Activated naive CD8-positive, alpha-beta T cell treated with anti-CD3 and anti-CD28 coated beads for 36 hours (primary cell): ENCODE results near the gene OR52E1. TPM values are rescaled to one million over a fixed set of nuclear protein-coding genes. Genes with fewer than 3 reads are reported as not detected.

Experiments
- DNase-seq: peaks from one replicate; pipeline ENCODE4 v3.0.0; 2021
- H3K27ac Mint-ChIP-seq: one replicate; pipeline ENCODE4 v1.8.0; 2022; ENCODE audit warnings: mild to moderate bottlenecking, moderate library complexity, mixed read lengths
- H3K27me3 Mint-ChIP-seq: one replicate; pipeline ENCODE4 v1.8.0; 2022; ENCODE audit warnings: mild to moderate bottlenecking, mixed read lengths
- H3K36me3 Mint-ChIP-seq: one replicate; pipeline ENCODE4 v1.8.0; 2021; ENCODE audit warnings: mild to moderate bottlenecking, mixed read lengths
- H3K4me1 Mint-ChIP-seq: one replicate; pipeline ENCODE4 v1.8.0; 2021; ENCODE audit warnings: mixed read lengths
- H3K4me3 Mint-ChIP-seq: one replicate; pipeline ENCODE4 v1.8.0; 2022; ENCODE audit warnings: mild to moderate bottlenecking, moderate library complexity, mixed read lengths
- H3K9me3 Mint-ChIP-seq: one replicate; pipeline ENCODE4 v1.8.0; 2022; ENCODE audit warnings: mixed read lengths
- total RNA-seq, 2 experiments: library from RNA; stranded (reverse); gene quantifications; one replicate each; pipeline ENCODE4 v1.2.3, GENCODE V29; 2021

The OR52E1 gene
- total RNA-seq, 2 experiments from 2014 or later = not detected

GRCh38 chr11:5088556-5088955 is 19.2 kb downstream of the OR52E1 start:
- no peak overlapping the region for H3K4me3 Mint-ChIP-seq
- H3K4me1 Mint-ChIP-seq = no peaks in the 10 kb centered on the region
- no peaks in the 10 kb centered on the region for H3K9me3 Mint-ChIP-seq
- H3K36me3 Mint-ChIP-seq = no peaks in the 10 kb centered on the region
- DNase-seq = no peak
- no peak overlapping the region for H3K27ac Mint-ChIP-seq
- peaks cover 16% of the 10 kb centered on the region for H3K27me3 Mint-ChIP-seq

- H3K9me3 Mint-ChIP-seq = no peaks in the 10 kb centered on the region
- H3K27ac Mint-ChIP-seq = no peak overlapping the region
- no peaks in the 10 kb centered on the region for H3K36me3 Mint-ChIP-seq
- no peak for DNase-seq
- H3K4me3 Mint-ChIP-seq = no peak overlapping the region
- peaks cover 22% of the 10 kb centered on the region for H3K27me3 Mint-ChIP-seq
- no peaks in the 10 kb centered on the region for H3K4me1 Mint-ChIP-seq
These were observed 21.3 kb downstream of the OR52E1 start for GRCh38 chr11:5090668-5091067.

GRCh38 chr11:5092821-5093585 is 23.6 kb downstream of the OR52E1 start:
- peaks cover 29% of the 10 kb centered on the region for H3K27me3 Mint-ChIP-seq
- no peaks in the 10 kb centered on the region for H3K36me3 Mint-ChIP-seq
- DNase-seq = no peak
- H3K4me3 Mint-ChIP-seq = no peak overlapping the region
- H3K9me3 Mint-ChIP-seq = no peaks in the 10 kb centered on the region
- no peak overlapping the region for H3K27ac Mint-ChIP-seq
- H3K4me1 Mint-ChIP-seq = no peaks in the 10 kb centered on the region

GRCh38 chr11:5096011-5096410 is 26.6 kb downstream of the OR52E1 start:
- no peak for DNase-seq
- Mint-ChIP-seq H3K9me3 (no peaks in the 10 kb centered on the region), H3K27ac (no peak overlapping the region), H3K4me1 (no peaks in the 10 kb centered on the region), H3K4me3 (no peak overlapping the region), H3K36me3 (no peaks in the 10 kb centered on the region), H3K27me3 (peaks cover 17% of the 10 kb centered on the region)

GRCh38 chr11:5102246-5102645 is 32.9 kb downstream of the OR52E1 start:
- H3K36me3 Mint-ChIP-seq = no peaks in the 10 kb centered on the region
- no peak overlapping the region for H3K27ac Mint-ChIP-seq
- no peak for DNase-seq
- H3K4me3 Mint-ChIP-seq = no peak overlapping the region
- no peaks in the 10 kb centered on the region for H3K9me3 Mint-ChIP-seq
- no peaks in the 10 kb centered on the region for H3K4me1 Mint-ChIP-seq
- peaks cover 18% of the 10 kb centered on the region for H3K27me3 Mint-ChIP-seq

- H3K27me3 Mint-ChIP-seq = peaks cover 15% of the 10 kb centered on the region
- no peak overlapping the region for H3K4me3 Mint-ChIP-seq
- H3K27ac Mint-ChIP-seq = no peak overlapping the region
- no peaks in the 10 kb centered on the region for H3K36me3 Mint-ChIP-seq
- H3K4me1 Mint-ChIP-seq = no peaks in the 10 kb centered on the region
- no peak for DNase-seq
- H3K9me3 Mint-ChIP-seq = no peaks in the 10 kb centered on the region
These were observed 33.7 kb downstream of the OR52E1 start for GRCh38 chr11:5103066-5103465.

- Mint-ChIP-seq H3K27ac (no peak overlapping the region), H3K27me3 (peaks cover 12% of the 10 kb centered on the region), H3K4me3 (no peak overlapping the region), H3K36me3 (no peaks in the 10 kb centered on the region), H3K4me1 (no peaks in the 10 kb centered on the region), H3K9me3 (no peaks in the 10 kb centered on the region)
- no peak for DNase-seq
These were observed 37.9 kb downstream of the OR52E1 start for GRCh38 chr11:5107285-5107684.

- Mint-ChIP-seq H3K36me3 (no peaks in the 10 kb centered on the region), H3K4me1 (no peaks in the 10 kb centered on the region), H3K27ac (no peak overlapping the region), H3K4me3 (no peak overlapping the region), H3K27me3 (peaks cover 14% of the 10 kb centered on the region), H3K9me3 (no peaks in the 10 kb centered on the region)
- DNase-seq = no peak
These were observed 46.0 kb downstream of the OR52E1 start for GRCh38 chr11:5115339-5115738.

- H3K27ac Mint-ChIP-seq = no peak overlapping the region
- no peaks in the 10 kb centered on the region for H3K36me3 Mint-ChIP-seq
- peaks cover 15% of the 10 kb centered on the region for H3K27me3 Mint-ChIP-seq
- H3K9me3 Mint-ChIP-seq = no peaks in the 10 kb centered on the region
- no peak for DNase-seq
- no peak overlapping the region for H3K4me3 Mint-ChIP-seq
- no peaks in the 10 kb centered on the region for H3K4me1 Mint-ChIP-seq
These were observed 48.2 kb downstream of the OR52E1 start for GRCh38 chr11:5117588-5117987.

GRCh38 chr11:5118893-5119292 is 49.5 kb downstream of the OR52E1 start:
- H3K27me3 Mint-ChIP-seq = peaks cover 22% of the 10 kb centered on the region
- H3K27ac Mint-ChIP-seq = no peak overlapping the region
- DNase-seq = no peak
- H3K36me3 Mint-ChIP-seq = no peaks in the 10 kb centered on the region
- H3K4me1 Mint-ChIP-seq = no peaks in the 10 kb centered on the region
- no peaks in the 10 kb centered on the region for H3K9me3 Mint-ChIP-seq
- no peak overlapping the region for H3K4me3 Mint-ChIP-seq

Other genes with a start within 250 kb of the OR52E1 start
- gene OR51F2, start 248.3 kb upstream of the OR52E1 start, total RNA-seq = not detected
- gene OR51S1, start 220.4 kb upstream of the OR52E1 start, total RNA-seq = not detected
- gene OR51T1, start 187.7 kb upstream of the OR52E1 start, total RNA-seq = not detected
- not detected for gene OR51A7, start 165.8 kb upstream of the OR52E1 start, total RNA-seq
- not detected for gene OR51G2, start 150.2 kb upstream of the OR52E1 start, total RNA-seq
- gene OR51G1, start 145.2 kb upstream of the OR52E1 start, total RNA-seq = not detected
- not detected for gene OR51A4, start 122.0 kb upstream of the OR52E1 start, total RNA-seq
- gene OR51A2, start 113.9 kb upstream of the OR52E1 start, total RNA-seq = not detected
- not detected for gene OR51L1, start 74.7 kb upstream of the OR52E1 start, total RNA-seq
- not detected for gene OR52J3, start 23.0 kb upstream of the OR52E1 start, total RNA-seq
- gene OR52E2, start 9.9 kb upstream of the OR52E1 start, total RNA-seq = not detected
- gene OR52A5, start 68.8 kb downstream of the OR52E1 start, total RNA-seq = not detected
- gene OR52A1, start 85.2 kb downstream of the OR52E1 start, total RNA-seq = not detected
- gene OR51V1, start 131.1 kb downstream of the OR52E1 start, total RNA-seq = not detected
- not detected for gene HBB, start 157.5 kb downstream of the OR52E1 start, total RNA-seq
- not detected for gene HBD, start 164.9 kb downstream of the OR52E1 start, total RNA-seq
- gene HBG1, start 180.3 kb downstream of the OR52E1 start, total RNA-seq = not detected
- gene HBG2, start 185.2 kb downstream of the OR52E1 start, total RNA-seq = not detected
- not detected for gene HBE1, start 200.4 kb downstream of the OR52E1 start, total RNA-seq
- not detected for gene OR51B4, start 232.4 kb downstream of the OR52E1 start, total RNA-seq